ENCODE results near the gene CD300A.

Gene CD300A

GRCh38 chr17:74473294-74473693 lies 6.9 kb downstream of the CD300A start:
- Histone ChIP-seq H3K27me3 (ENCODE audit: insufficient read depth, insufficient read length) (no peaks in the 10 kb centered on the region), H3K9me3 (ENCODE audit: insufficient read depth, low read length) (peaks cover 27% of the 10 kb centered on the region; the same call in 1 of the 2 replicates), H3K9ac (ENCODE audit: insufficient read length, low read depth) (no peak overlapping the region), H3K4me3 (ENCODE audit: insufficient read length, low read depth) (no peak overlapping the region), H3K4me1 (ENCODE audit: insufficient read depth, insufficient read length) (no peaks in the 10 kb centered on the region), H3K36me3 (ENCODE audit: insufficient read depth, insufficient read length, low read length) (no peaks in the 10 kb centered on the region)
- TF ChIP-seq YY1 (IDR thresholded peaks at IDR 0.05; ENCODE audit: insufficient read depth, insufficient read length), result no peak
- no peak for TF ChIP-seq ZNF274 (IDR thresholded peaks at IDR 0.05; ENCODE audit: low read depth, low read length)
- TF ChIP-seq SUZ12 (IDR thresholded peaks at IDR 0.05; ENCODE audit: extremely low read depth, insufficient read depth, insufficient read length), result no peak
- no peak for DNase-seq (ENCODE audit: low read depth, low spot score)

GRCh38 chr17:74474043-74474792 lies 7.8 kb downstream of the CD300A start:
- no peak for DNase-seq (ENCODE audit: low read depth, low spot score)
- H3K4me1 ChIP-seq (ENCODE audit: insufficient read depth, insufficient read length), result no peaks in the 10 kb centered on the region
- TF ChIP-seq SUZ12 (IDR thresholded peaks at IDR 0.05; ENCODE audit: extremely low read depth, insufficient read depth, insufficient read length) (no peak), ZNF274 (IDR thresholded peaks at IDR 0.05; ENCODE audit: low read depth, low read length) (no peak), YY1 (IDR thresholded peaks at IDR 0.05; ENCODE audit: insufficient read depth, insufficient read length) (no peak)
- peaks cover 27% of the 10 kb centered on the region; the same call in 1 of the 2 replicates for H3K9me3 ChIP-seq (ENCODE audit: insufficient read depth, low read length)
- H3K36me3 ChIP-seq (ENCODE audit: insufficient read depth, insufficient read length, low read length), result no peaks in the 10 kb centered on the region
- H3K9ac ChIP-seq (ENCODE audit: insufficient read length, low read depth), result no peak overlapping the region
- H3K27me3 ChIP-seq (ENCODE audit: insufficient read depth, insufficient read length), result no peaks in the 10 kb centered on the region
- H3K4me3 ChIP-seq (ENCODE audit: insufficient read length, low read depth), result no peak overlapping the region

GRCh38 chr17:74475189-74475588 lies 8.8 kb downstream of the CD300A start:
- TF ChIP-seq SUZ12 (IDR thresholded peaks at IDR 0.05; ENCODE audit: extremely low read depth, insufficient read depth, insufficient read length) (no peak), ZNF274 (IDR thresholded peaks at IDR 0.05; ENCODE audit: low read depth, low read length) (no peak), YY1 (IDR thresholded peaks at IDR 0.05; ENCODE audit: insufficient read depth, insufficient read length) (no peak)
- H3K27me3 ChIP-seq (ENCODE audit: insufficient read depth, insufficient read length), result no peaks in the 10 kb centered on the region
- H3K9me3 ChIP-seq (ENCODE audit: insufficient read depth, low read length), result peaks cover 27% of the 10 kb centered on the region; the same call in 1 of the 2 replicates
- no peak overlapping the region for H3K4me3 ChIP-seq (ENCODE audit: insufficient read length, low read depth)
- H3K9ac ChIP-seq (ENCODE audit: insufficient read length, low read depth), result no peak overlapping the region
- H3K36me3 ChIP-seq (ENCODE audit: insufficient read depth, insufficient read length, low read length), result no peaks in the 10 kb centered on the region
- no peaks in the 10 kb centered on the region for H3K4me1 ChIP-seq (ENCODE audit: insufficient read depth, insufficient read length)
- DNase-seq (ENCODE audit: low read depth, low spot score), result no peak

- H3K9ac ChIP-seq (ENCODE audit: insufficient read length, low read depth), result no peak overlapping the region
- no peak for DNase-seq (ENCODE audit: low read depth, low spot score)
- H3K4me3 ChIP-seq (ENCODE audit: insufficient read length, low read depth), result no peak overlapping the region
- H3K4me1 ChIP-seq (ENCODE audit: insufficient read depth, insufficient read length), result no peaks in the 10 kb centered on the region
- peaks cover 27% of the 10 kb centered on the region; the same call in 1 of the 2 replicates for H3K9me3 ChIP-seq (ENCODE audit: insufficient read depth, low read length)
- no peaks in the 10 kb centered on the region for H3K27me3 ChIP-seq (ENCODE audit: insufficient read depth, insufficient read length)
- H3K36me3 ChIP-seq (ENCODE audit: insufficient read depth, insufficient read length, low read length), result no peaks in the 10 kb centered on the region
- TF ChIP-seq YY1 (IDR thresholded peaks at IDR 0.05; ENCODE audit: insufficient read depth, insufficient read length), result no peak
These were observed 11.0 kb downstream of the CD300A start for GRCh38 chr17:74477411-74477810.

GRCh38 chr17:74478420-74479100 lies 12.1 kb downstream of the CD300A start:
- no peaks in the 10 kb centered on the region for H3K36me3 ChIP-seq (ENCODE audit: insufficient read depth, insufficient read length, low read length)
- H3K4me3 ChIP-seq (ENCODE audit: insufficient read length, low read depth), result no peak overlapping the region
- no peak for DNase-seq (ENCODE audit: low read depth, low spot score)
- no peaks in the 10 kb centered on the region for H3K27me3 ChIP-seq (ENCODE audit: insufficient read depth, insufficient read length)
- H3K9me3 ChIP-seq (ENCODE audit: insufficient read depth, low read length), result peaks cover 27% of the 10 kb centered on the region; the same call in 1 of the 2 replicates
- no peaks in the 10 kb centered on the region for H3K4me1 ChIP-seq (ENCODE audit: insufficient read depth, insufficient read length)
- H3K9ac ChIP-seq (ENCODE audit: insufficient read length, low read depth), result no peak overlapping the region
- TF ChIP-seq ZNF274 (IDR thresholded peaks at IDR 0.05; ENCODE audit: low read depth, low read length), result no peak
- TF ChIP-seq YY1 (IDR thresholded peaks at IDR 0.05; ENCODE audit: insufficient read depth, insufficient read length), result no peak
- no peak for TF ChIP-seq SUZ12 (IDR thresholded peaks at IDR 0.05; ENCODE audit: extremely low read depth, insufficient read depth, insufficient read length)

- Histone ChIP-seq H3K36me3 (ENCODE audit: insufficient read depth, insufficient read length, low read length) (no peaks in the 10 kb centered on the region), H3K9me3 (ENCODE audit: insufficient read depth, low read length) (peaks cover 16% of the 10 kb centered on the region; the same call in 1 of the 2 replicates), H3K4me1 (ENCODE audit: insufficient read depth, insufficient read length) (no peaks in the 10 kb centered on the region), H3K4me3 (ENCODE audit: insufficient read length, low read depth) (no peak overlapping the region), H3K9ac (ENCODE audit: insufficient read length, low read depth) (no peak overlapping the region), H3K27me3 (ENCODE audit: insufficient read depth, insufficient read length) (no peaks in the 10 kb centered on the region)
- TF ChIP-seq YY1 (IDR thresholded peaks at IDR 0.05; ENCODE audit: insufficient read depth, insufficient read length), result no peak
- TF ChIP-seq SUZ12 (IDR thresholded peaks at IDR 0.05; ENCODE audit: extremely low read depth, insufficient read depth, insufficient read length), result no peak
- no peak for TF ChIP-seq ZNF274 (IDR thresholded peaks at IDR 0.05; ENCODE audit: low read depth, low read length)
- no peak for DNase-seq (ENCODE audit: low read depth, low spot score)
These were observed 13.9 kb downstream of the CD300A start for GRCh38 chr17:74480290-74480689.

GRCh38 chr17:74481621-74482020 lies 15.2 kb downstream of the CD300A start:
- no peak for TF ChIP-seq ZNF274 (IDR thresholded peaks at IDR 0.05; ENCODE audit: low read depth, low read length)
- no peak for TF ChIP-seq YY1 (IDR thresholded peaks at IDR 0.05; ENCODE audit: insufficient read depth, insufficient read length)
- TF ChIP-seq SUZ12 (IDR thresholded peaks at IDR 0.05; ENCODE audit: extremely low read depth, insufficient read depth, insufficient read length), result no peak
- no peak for DNase-seq (ENCODE audit: low read depth, low spot score)
- Histone ChIP-seq H3K9me3 (ENCODE audit: insufficient read depth, low read length) (peaks cover 3% of the 10 kb centered on the region; the same call in 1 of the 2 replicates), H3K4me3 (ENCODE audit: insufficient read length, low read depth) (no peak overlapping the region), H3K4me1 (ENCODE audit: insufficient read depth, insufficient read length) (no peaks in the 10 kb centered on the region), H3K36me3 (ENCODE audit: insufficient read depth, insufficient read length, low read length) (no peaks in the 10 kb centered on the region), H3K9ac (ENCODE audit: insufficient read length, low read depth) (no peak overlapping the region), H3K27me3 (ENCODE audit: insufficient read depth, insufficient read length) (no peaks in the 10 kb centered on the region)
